Activated CD4-positive, alpha-beta memory T cell treated with anti-CD3 and anti-CD28 coated beads for 36 hours (primary cell): Measurements from ENCODE around the gene CLEC18B. TPM values are rescaled to one million over a fixed set of nuclear protein-coding genes. Genes with fewer than 3 reads are reported as not detected.
"Not testable (repeated sequence)": the region's sequence is repeated elsewhere in the genome, so short reads cannot be mapped to it uniquely, and the experiment has no call there.

Experiments used
- CTCF ChIA-PET: fragments of 350-600 bp; sonication (Branson Sonifier 250); formaldehyde crosslinking; loops from one replicate; lab custom pipeline; 2021; ENCODE audit warnings: antibody characterized with exemption, inconsistent platforms; lab: Charles Lee
- POLR2A ChIA-PET: fragments of 350-600 bp; sonication (Branson Sonifier 250); formaldehyde crosslinking; loops from one replicate; lab custom pipeline; 2021; ENCODE audit warnings: antibody characterized with exemption; lab: Charles Lee
- DNase-seq: peaks from one replicate; pipeline ENCODE4 v3.0.0-alpha.2; 2020
- H3K27ac Mint-ChIP-seq: one replicate; pipeline ENCODE4 v1.8.0; 2021; ENCODE audit warnings: mixed read lengths
- H3K27me3 Mint-ChIP-seq: one replicate; pipeline ENCODE4 v1.8.0; 2021; ENCODE audit warnings: mixed read lengths
- H3K36me3 Mint-ChIP-seq: one replicate; pipeline ENCODE4 v1.8.0; 2021; ENCODE audit warnings: mixed read lengths
- H3K4me1 Mint-ChIP-seq: one replicate; pipeline ENCODE4 v1.8.0; 2021; ENCODE audit warnings: low read depth, mixed read lengths
- H3K4me3 Mint-ChIP-seq: one replicate; pipeline ENCODE4 v1.8.0; 2021; ENCODE audit warnings: mild to moderate bottlenecking, mixed read lengths
- H3K9me3 Mint-ChIP-seq: one replicate; pipeline ENCODE4 v1.8.0; 2021; ENCODE audit warnings: mixed read lengths
- intact Hi-C: fragments of 100-400 bp; cut with micrococcal nuclease; formaldehyde crosslinking; loops from one replicate; pipeline ENCODE4 v1.15.1; 2023
- total RNA-seq, 2 experiments: library from RNA; stranded (reverse); gene quantifications; one replicate each; pipeline ENCODE4 v1.2.3, GENCODE V29; 2021

Gene CLEC18B
- total RNA-seq, 2 experiments from 2014 or later, result 0.34 TPM; not detected in 1

DNA sequence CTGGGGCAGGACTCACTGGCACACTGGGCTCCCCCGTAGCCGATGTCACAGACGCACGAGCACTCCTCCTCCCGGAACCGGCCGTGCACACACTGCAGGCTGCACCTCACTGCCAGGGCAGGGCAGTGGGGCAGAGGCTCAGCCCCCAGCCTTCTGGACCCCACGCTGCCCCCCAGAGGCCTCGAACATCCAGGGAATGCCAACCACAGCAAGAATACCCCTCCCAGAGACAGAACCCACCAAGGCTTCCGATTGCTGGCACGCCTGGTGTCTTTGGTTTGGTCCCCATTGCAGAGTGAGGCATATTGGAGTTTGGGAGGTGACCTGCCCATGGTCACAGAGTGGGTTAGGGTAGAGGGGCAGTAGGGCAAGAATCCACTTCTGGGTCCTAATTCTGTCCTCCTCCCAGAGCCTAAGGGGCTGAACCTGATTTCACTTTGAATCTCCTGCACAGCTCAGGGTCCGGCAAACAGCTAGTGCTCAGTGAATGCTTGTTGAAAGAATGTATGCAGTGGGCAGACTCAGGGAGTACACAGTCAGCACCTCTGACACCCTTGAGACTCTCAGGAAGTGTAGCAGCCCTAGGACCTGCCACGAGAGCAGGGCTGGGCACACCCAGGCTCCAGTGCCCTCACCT lies 9.0 kb downstream of the CLEC18B start:
- H3K4me1 Mint-ChIP-seq, H3K9me3 Mint-ChIP-seq, intact Hi-C loops, CTCF ChIA-PET, POLR2A ChIA-PET, H3K27ac Mint-ChIP-seq, H3K27me3 Mint-ChIP-seq, H3K36me3 Mint-ChIP-seq, DNase-seq, H3K4me3 Mint-ChIP-seq: not testable (repeated sequence)

DNA sequence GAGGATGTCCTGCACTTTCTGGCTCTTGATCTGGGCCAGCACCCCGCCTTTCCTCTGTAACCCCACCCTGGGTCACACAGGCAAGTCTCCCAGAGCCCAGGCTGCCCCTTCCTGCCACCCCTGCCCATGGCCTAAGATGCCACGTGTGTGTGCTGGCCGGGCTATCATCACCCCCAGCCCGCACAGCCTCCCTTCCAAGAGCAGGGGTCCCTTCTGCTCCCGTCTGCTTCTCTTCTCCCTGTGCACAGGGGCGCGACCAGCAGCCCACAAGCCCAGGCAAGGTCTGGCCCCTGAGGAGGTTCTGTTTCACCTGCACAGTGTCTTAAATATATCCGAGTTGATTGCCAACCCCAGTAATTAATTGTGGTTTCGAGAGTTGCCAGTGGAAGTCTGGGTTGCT lies 10.3 kb downstream of the CLEC18B start:
- DNase-seq, intact Hi-C loops: not testable (repeated sequence)

DNA sequence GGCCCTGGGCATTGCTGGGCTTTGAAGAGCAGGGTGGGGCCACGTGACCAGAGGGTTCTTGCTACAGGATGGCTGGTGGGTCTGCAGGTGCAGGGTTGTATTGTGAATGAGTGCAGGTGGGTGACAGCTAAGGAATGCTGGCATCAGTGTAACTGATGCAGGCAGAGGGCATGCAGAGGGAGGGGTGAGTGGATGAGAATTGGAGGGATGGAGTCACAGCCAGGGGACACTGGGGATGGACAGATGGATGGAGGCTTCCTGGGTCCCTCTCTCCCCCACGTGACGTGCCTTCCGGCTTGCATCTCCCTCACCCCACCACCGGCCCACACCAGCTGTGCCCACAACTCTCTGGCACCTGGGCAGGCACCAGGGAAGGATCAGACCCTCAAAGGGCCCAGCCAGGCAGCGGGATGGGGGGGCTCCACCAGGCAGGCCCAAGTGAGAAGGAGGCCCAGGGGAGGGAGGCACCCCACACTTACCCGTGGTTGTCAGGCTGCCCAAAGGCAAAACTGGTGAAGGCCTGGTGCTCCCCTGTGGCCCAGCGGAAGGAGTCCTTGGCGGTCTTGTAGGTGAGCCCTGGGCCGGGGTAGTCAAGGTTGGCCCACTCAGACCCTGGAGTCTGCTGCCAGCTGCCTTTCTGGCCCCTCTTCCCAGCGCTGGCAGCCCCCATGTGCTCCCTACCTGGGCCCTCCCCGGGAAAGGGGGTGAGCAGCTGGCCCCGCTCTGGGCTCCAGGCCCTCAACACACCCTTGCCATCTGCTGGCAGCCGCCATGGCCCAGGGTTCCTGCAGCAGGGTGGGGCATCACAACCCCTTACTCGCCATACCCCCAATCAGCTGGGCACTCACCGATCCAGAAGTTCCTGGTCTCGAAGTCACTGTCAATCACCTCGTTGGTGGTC lies 11.0 kb downstream of the CLEC18B start:
- CTCF ChIA-PET, POLR2A ChIA-PET, H3K9me3 Mint-ChIP-seq, DNase-seq, H3K4me3 Mint-ChIP-seq, H3K27ac Mint-ChIP-seq, H3K4me1 Mint-ChIP-seq, H3K27me3 Mint-ChIP-seq, intact Hi-C loops, H3K36me3 Mint-ChIP-seq: not testable (repeated sequence)

More for the DNA sequence above, 10.3 kb downstream of the CLEC18B start:
- CTCF ChIA-PET, POLR2A ChIA-PET, H3K36me3 Mint-ChIP-seq, H3K27me3 Mint-ChIP-seq, H3K9me3 Mint-ChIP-seq, H3K27ac Mint-ChIP-seq, H3K4me3 Mint-ChIP-seq, H3K4me1 Mint-ChIP-seq: not testable (repeated sequence)

DNA sequence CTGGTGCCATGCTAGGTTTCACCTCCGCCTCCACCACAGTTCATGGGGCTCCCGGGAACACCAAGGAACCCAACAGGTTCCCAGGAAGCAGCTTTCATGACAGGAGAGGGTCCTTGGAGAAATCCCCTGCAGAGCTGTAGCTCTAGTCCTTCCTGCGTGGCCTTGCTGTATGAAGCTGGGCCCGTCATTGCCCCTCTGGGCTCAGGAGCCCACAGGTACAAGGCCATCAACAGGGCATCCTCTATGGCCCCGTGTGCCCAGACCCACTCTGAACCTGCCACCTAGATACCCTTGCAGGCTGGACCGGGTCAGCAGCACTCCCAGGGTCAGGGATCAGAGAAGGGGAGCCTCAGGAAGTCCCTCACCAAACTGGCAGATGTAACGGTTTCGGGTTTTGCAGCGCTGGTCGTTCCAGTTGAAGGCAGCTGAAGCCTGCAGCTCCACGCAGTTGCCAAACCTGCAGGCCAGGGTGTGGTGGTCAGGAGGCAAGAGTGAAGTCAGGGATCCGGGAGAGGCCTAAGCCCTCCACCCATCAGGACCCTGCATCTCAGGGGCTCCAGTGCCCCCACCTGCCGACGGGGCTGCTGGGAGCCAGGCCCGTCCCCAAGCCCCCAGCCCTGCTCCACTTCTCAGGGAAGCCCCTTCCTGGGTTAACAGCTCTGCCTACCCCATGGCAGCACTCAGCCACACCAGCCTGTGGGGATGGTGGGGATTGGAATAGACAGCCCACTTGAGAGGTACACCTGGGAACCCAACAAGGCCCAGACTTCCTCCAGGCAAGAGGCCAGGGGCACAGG lies 11.9 kb downstream of the CLEC18B start:
- intact Hi-C loops, CTCF ChIA-PET, H3K27me3 Mint-ChIP-seq, H3K4me1 Mint-ChIP-seq, DNase-seq, H3K9me3 Mint-ChIP-seq, POLR2A ChIA-PET, H3K4me3 Mint-ChIP-seq, H3K27ac Mint-ChIP-seq, H3K36me3 Mint-ChIP-seq: not testable (repeated sequence)

DNA sequence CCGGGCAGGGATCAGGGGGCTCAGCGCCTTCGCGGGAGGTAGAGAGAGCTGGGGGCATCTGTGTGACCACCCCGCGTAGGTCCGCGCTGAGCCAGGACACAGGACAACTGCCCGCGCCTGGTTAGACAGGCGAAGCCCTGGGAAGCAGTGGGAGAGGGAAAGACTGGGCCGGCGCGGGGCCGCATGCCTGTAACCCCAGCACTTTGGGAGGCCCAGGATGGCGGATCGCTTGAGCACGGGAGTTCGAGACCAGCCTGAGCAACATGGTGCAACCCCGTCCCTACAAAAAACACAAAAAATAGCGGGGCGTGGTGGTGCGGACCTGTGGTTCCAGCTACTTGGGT lies 13.9 kb downstream of the CLEC18B start:
- H3K27ac Mint-ChIP-seq, H3K36me3 Mint-ChIP-seq, CTCF ChIA-PET, H3K4me3 Mint-ChIP-seq, H3K4me1 Mint-ChIP-seq, DNase-seq, H3K27me3 Mint-ChIP-seq, POLR2A ChIA-PET, intact Hi-C loops, H3K9me3 Mint-ChIP-seq: not testable (repeated sequence)

DNA sequence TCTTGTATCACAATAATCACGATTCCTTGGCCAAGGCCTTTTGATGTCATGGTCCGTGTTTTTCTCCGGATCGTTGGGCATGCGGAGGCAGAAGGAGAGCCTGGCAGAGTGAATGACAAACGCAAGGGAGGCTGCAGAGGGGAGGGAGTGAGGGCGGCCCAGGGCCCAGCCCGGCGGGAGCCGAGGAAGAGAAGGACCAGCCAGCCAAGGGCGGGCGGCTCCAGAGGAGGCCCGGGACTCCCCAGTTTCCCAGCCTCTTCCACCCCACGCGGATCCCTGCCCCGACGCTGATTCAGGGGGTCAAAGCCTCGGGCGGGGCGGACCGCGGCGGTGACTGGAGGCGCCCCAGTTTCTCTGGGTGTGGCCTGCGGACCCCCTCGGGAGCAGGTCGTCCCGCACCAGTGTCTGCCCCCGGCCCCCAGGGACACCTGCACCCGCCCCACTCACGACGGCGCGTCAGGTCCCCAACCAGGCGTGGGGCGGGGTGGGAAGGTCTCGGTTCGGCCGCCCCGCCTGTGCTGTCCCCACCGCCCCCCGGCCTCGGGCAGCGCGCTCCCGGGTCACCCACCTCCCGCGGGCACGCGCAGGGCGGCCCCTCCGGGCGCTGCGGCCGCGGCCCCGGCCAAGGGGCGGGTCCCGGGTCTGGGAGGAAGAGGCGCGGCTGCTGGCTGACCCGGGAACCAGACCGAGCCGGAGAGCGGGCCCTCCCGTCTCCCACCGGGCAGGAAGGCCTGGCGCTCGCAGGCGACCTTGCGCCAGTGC lies 14.5 kb downstream of the CLEC18B start:
- CTCF ChIA-PET, intact Hi-C loops, H3K36me3 Mint-ChIP-seq, H3K4me3 Mint-ChIP-seq, POLR2A ChIA-PET, DNase-seq, H3K9me3 Mint-ChIP-seq, H3K27me3 Mint-ChIP-seq, H3K27ac Mint-ChIP-seq, H3K4me1 Mint-ChIP-seq: not testable (repeated sequence)

DNA sequence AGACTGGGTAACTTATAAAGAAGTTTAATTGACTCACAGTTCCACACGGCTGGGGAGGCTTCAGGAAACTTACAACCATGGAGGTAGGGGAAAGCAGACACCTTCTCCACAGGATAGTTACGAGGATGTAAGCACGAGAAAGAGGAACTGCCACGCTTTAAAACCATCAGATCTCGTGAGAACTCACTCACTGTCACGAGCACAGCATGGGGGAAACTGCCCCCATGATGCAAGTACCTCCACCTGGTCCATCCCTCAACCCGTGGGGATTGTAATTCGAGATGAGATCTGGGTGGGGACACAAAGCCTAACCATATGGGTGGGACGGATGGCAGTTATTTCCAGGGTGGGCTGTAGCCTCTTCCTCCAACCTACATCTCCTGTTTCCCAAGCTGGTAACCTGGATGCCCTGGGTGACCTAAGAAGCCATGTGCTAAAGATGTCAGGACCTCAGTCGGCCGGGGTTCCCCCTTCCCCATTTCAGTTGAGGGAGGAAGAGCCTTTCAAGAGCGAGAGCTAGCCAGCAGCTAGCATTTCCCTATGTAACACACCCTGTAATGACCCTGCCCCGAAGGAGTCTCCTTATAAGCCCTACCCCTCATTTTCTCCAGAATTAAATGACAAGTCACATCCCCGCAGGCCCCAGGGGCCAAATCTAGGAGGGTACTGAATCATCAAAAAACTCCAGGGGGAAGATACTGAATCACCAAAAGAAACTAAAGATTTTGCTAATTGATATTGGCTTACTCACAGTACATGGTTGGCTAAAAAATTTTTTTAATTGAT lies 16.9 kb downstream of the CLEC18B start:
- H3K4me3 Mint-ChIP-seq, H3K27me3 Mint-ChIP-seq, DNase-seq, H3K4me1 Mint-ChIP-seq, POLR2A ChIA-PET, H3K9me3 Mint-ChIP-seq, H3K36me3 Mint-ChIP-seq, H3K27ac Mint-ChIP-seq, intact Hi-C loops, CTCF ChIA-PET: not testable (repeated sequence)

DNA sequence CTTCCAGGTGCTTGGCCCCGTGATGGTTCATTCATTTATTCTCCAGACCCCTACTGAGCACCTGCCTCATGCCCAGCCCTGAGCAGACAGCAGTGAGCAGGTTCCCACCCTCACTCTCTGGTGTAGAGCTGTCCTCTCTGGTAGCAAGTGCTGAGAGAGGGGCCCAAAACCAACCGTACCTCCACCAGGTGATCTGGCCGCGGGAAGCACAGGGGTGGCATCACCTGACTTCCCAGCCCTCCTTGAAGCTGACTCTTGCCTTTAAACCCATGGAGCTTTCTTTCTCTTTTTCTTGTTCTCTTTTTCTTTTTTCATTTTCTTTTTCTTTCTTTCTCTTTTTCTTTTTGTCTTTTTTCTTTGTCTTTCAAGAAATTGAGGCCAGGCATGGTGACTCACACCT lies 21.0 kb downstream of the CLEC18B start:
- H3K4me3 Mint-ChIP-seq, intact Hi-C loops, H3K4me1 Mint-ChIP-seq, H3K27me3 Mint-ChIP-seq, DNase-seq, H3K36me3 Mint-ChIP-seq, POLR2A ChIA-PET, H3K27ac Mint-ChIP-seq, CTCF ChIA-PET, H3K9me3 Mint-ChIP-seq: not testable (repeated sequence)

DNA sequence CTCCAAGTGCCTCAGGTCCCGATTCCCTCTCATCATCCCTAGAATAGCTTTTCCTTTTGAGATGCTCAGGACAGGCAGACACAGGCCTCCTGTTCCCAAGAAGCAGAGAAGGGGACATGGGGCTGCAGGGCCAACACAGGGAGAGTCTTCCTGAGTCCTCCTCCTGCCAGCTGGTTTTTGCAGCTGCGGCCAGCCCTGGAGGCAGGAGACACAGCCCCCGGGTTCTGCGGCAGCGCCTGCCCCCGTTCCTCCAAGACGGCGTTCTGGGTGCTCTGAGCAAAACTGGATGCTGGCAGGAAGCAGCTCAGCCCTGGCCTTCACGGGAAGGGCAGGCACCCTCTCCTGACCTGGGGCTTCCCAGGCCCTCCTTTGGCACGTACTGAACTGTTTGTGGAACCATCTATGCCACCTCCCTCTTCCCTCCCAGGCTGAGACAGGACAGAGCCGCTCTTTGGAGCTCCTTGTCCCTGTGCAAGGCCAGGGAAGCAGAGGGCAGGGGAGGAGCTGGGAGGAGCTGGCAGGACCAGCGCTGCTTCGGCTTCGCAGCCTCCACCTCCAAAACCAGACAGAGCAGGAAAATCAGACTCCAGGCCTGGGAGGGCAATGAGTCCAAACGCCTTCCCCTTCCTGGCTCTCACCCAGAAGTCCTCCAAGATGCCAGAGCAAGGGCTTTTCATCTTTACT lies 22.9 kb downstream of the CLEC18B start:
- H3K36me3 Mint-ChIP-seq, H3K4me1 Mint-ChIP-seq, H3K4me3 Mint-ChIP-seq, H3K27ac Mint-ChIP-seq, POLR2A ChIA-PET, DNase-seq, H3K9me3 Mint-ChIP-seq, CTCF ChIA-PET, H3K27me3 Mint-ChIP-seq, intact Hi-C loops: not testable (repeated sequence)

DNA sequence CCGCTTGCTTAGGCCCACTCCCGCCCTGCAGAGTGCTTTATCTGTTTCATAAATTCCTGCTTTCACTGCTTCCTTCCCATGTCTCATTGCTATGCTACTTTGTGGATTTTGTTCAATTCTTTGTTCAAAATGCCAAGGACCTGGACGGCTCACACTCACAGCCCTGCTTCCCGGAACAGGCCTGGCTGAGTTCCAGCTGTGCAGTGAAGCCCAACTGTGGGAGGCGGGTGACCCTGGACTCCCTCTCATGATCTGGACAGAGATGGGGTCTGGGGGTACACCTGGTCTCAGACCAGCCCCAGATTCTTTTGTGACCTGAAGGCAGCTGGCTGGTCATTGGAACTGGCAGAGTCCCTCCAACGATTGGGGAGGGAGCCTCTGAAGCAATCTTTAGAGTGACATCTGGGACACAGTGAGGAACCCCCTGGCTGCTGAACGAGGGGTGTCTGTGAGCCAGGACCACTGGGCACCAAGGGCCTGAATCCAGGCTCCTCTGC lies 24.7 kb downstream of the CLEC18B start:
- H3K27ac Mint-ChIP-seq, DNase-seq, H3K27me3 Mint-ChIP-seq, H3K36me3 Mint-ChIP-seq, H3K4me1 Mint-ChIP-seq, H3K9me3 Mint-ChIP-seq, POLR2A ChIA-PET, H3K4me3 Mint-ChIP-seq, intact Hi-C loops, CTCF ChIA-PET: not testable (repeated sequence)

DNA sequence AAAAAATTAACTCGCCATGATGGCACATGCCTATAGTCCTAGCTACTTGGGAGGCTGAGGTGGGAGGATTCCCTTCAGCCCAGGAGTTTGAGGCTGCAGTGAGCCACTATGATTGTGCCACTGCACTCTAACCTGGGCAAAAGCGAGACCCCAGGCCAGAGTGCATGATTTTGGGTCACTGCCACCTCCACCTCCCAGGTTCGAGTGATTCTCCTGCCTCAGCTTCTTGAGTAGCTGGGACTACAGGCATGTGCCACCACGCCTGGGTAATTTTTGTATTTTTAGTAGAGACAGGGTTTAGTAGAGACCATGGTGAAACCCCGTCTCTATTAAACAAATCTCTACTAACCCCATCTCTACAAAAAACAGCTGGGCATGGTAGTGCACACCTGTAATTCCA lies 26.7 kb downstream of the CLEC18B start:
- H3K4me3 Mint-ChIP-seq, CTCF ChIA-PET, DNase-seq, H3K27ac Mint-ChIP-seq, H3K4me1 Mint-ChIP-seq, H3K9me3 Mint-ChIP-seq, intact Hi-C loops, H3K36me3 Mint-ChIP-seq, POLR2A ChIA-PET, H3K27me3 Mint-ChIP-seq: not testable (repeated sequence)
